Neuronal stem cell (in vitro differentiated cells): ENCODE measurements around the gene CASP9.

Source experiments
- DNase-seq: peaks from one replicate; pipeline ENCODE4 v3.0.0-alpha.2; 2013; ENCODE audit warnings: low spot score
- H2AFZ ChIP-seq: one replicate; pipeline ENCODE4 v1.6.1; 2013; ENCODE audit warnings: mild to moderate bottlenecking, low read length, inconsistent platforms
- H2AK5ac ChIP-seq: 2 replicates; pipeline ENCODE4 v1.6.1; 2013; ENCODE audit warnings: low read depth, mild to moderate bottlenecking, inconsistent platforms, low read length, moderate library complexity, mixed read lengths
- H2BK120ac ChIP-seq: 2 replicates; pipeline ENCODE4 v1.6.1; 2013; ENCODE audit warnings: low read depth, mild to moderate bottlenecking, inconsistent platforms, low read length, moderate library complexity, mixed read lengths
- H2BK12ac ChIP-seq: one replicate; pipeline ENCODE4 v1.6.1; 2013; ENCODE audit warnings: low read length, inconsistent platforms
- H2BK15ac ChIP-seq: 2 replicates; pipeline ENCODE4 v1.6.1; 2013; ENCODE audit warnings: mild to moderate bottlenecking, low read length, inconsistent platforms, mixed read lengths
- H2BK5ac ChIP-seq: one replicate; pipeline ENCODE4 v1.6.1; 2013; ENCODE audit warnings: inconsistent platforms, mild to moderate bottlenecking, low read length, moderate library complexity
- H3K14ac ChIP-seq: one replicate; pipeline ENCODE4 v1.6.1; 2013; ENCODE audit warnings: low read length, inconsistent platforms
- H3K18ac ChIP-seq: 2 replicates; pipeline ENCODE4 v1.6.1; 2013; ENCODE audit warnings: low read length, inconsistent platforms
- H3K23ac ChIP-seq: 2 replicates; pipeline ENCODE4 v1.6.1; 2013; ENCODE audit warnings: low read depth, mild to moderate bottlenecking, mixed read lengths, low read length, inconsistent platforms; ENCODE audit not compliant: poor library complexity
- H3K27ac ChIP-seq: replicated peaks from 3 replicates; pipeline ENCODE4 v1.5.1; 2013; ENCODE audit warnings: low read length, inconsistent platforms
- H3K27me3 ChIP-seq, 3 experiments: 2 replicates each; pipeline ENCODE4 v1.6.1; 2013; ENCODE audit warnings: low read length in 3 of 3, mild to moderate bottlenecking in 2 of 3, inconsistent platforms in 1 of 3, low read depth in 1 of 3, mixed read lengths in 1 of 3, moderate library complexity in 1 of 3; ENCODE audit not compliant: control insufficient read depth in 3 of 3, insufficient read depth in 3 of 3
- H3K36me3 ChIP-seq, 2 donors: replicated peaks in 1 of 2; 2 replicates each; pipeline ENCODE4 v1.6.1; 2013; ENCODE audit warnings: low read length in 2 of 2; ENCODE audit not compliant: control insufficient read depth in 2 of 2, insufficient read depth in 2 of 2
- H3K4ac ChIP-seq: 2 replicates; pipeline ENCODE4 v1.6.1; 2013; ENCODE audit warnings: inconsistent platforms, mild to moderate bottlenecking, low read length, moderate library complexity
- H3K4me1 ChIP-seq, 2 donors: 1 replicate in 1 of 2; 2 replicates in 1 of 2; pipeline ENCODE4 v1.6.1; 2013; ENCODE audit warnings: low read length in 2 of 2, low read depth in 1 of 2; ENCODE audit not compliant: control insufficient read depth in 2 of 2, insufficient read depth in 1 of 2
- H3K4me2 ChIP-seq: one replicate; pipeline ENCODE4 v1.6.1; 2013; ENCODE audit warnings: mild to moderate bottlenecking, low read length, inconsistent platforms; ENCODE audit not compliant: insufficient read depth, poor library complexity, severe bottlenecking
- H3K4me3 ChIP-seq, 2 donors: 2 replicates each; pipeline ENCODE4 v1.5.1; 2013; ENCODE audit warnings: low read length in 2 of 2, mild to moderate bottlenecking in 2 of 2, inconsistent platforms in 1 of 2, moderate library complexity in 1 of 2
- H3K79me1 ChIP-seq: one replicate; pipeline ENCODE4 v1.6.1; 2013; ENCODE audit warnings: low read depth, mild to moderate bottlenecking, inconsistent platforms, low read length, moderate library complexity
- H3K9ac ChIP-seq: one replicate; pipeline ENCODE4 v1.6.1; 2013; ENCODE audit warnings: mild to moderate bottlenecking, low read depth, low read length, inconsistent platforms; ENCODE audit not compliant: poor library complexity
- H3K9me3 ChIP-seq, 2 donors: replicated peaks in 1 of 2; 2 replicates each; pipeline versions ENCODE3 to v1.6.1; 2013; ENCODE audit warnings: low read length in 2 of 2, mild to moderate bottlenecking in 2 of 2, inconsistent platforms in 1 of 2, low read depth in 1 of 2, mixed read lengths in 1 of 2, moderate library complexity in 1 of 2; ENCODE audit not compliant: control insufficient read depth in 2 of 2, insufficient read depth in 1 of 2
- H4K8ac ChIP-seq: one replicate; pipeline ENCODE4 v1.6.1; 2013; ENCODE audit warnings: low read depth, mild to moderate bottlenecking, inconsistent platforms, low read length, moderate library complexity
- H4K91ac ChIP-seq: one replicate; pipeline ENCODE4 v1.6.1; 2013; ENCODE audit warnings: low read length, low read depth, mild to moderate bottlenecking, inconsistent platforms; ENCODE audit not compliant: poor library complexity
- WGBS, 2 donors: extraction: QIAGEN DNeasy Blood & Tissue Kit; methylation state at CpG; one replicate each; pipeline ENCODE4 v1.1.7; 2013; ENCODE audit warnings: missing lambda C conversion rate in 2 of 2, mixed read lengths in 1 of 2; ENCODE audit not compliant: insufficient read length in 2 of 2, insufficient replicate concordance in 1 of 2; ENCODE audit errors: extremely low coverage in 2 of 2; 5-methylcytosine and 5-hydroxymethylcytosine counted together

CASP9 gene

GRCh38 chr1:15568387-15569073, 44.5 kb upstream of the CASP9 start:
- Histone ChIP-seq H3K18ac (no peak overlapping the region), H3K4me2 (no peak overlapping the region), H2BK12ac (no peak overlapping the region), H2BK15ac (no peak overlapping the region), H3K23ac (no peak overlapping the region), H4K91ac (no peak overlapping the region), H3K9ac (no peak overlapping the region), H3K14ac (no peak overlapping the region), H3K27ac (no peak overlapping the region), H2BK5ac (no peak overlapping the region), H3K4ac (no peak overlapping the region), H3K4me1 (no peaks in the 10 kb centered on the region), H3K4me3 (no peak overlapping the region), H3K9me3 (no peaks in the 10 kb centered on the region), H2AK5ac (no peak overlapping the region), H3K79me1 (no peaks in the 10 kb centered on the region), H2AFZ (no peak overlapping the region), H4K8ac (no peak overlapping the region), H3K27me3 (no peaks in the 10 kb centered on the region), H2BK120ac (no peak overlapping the region), H3K36me3 (peaks cover 29 to 81% of the 10 kb centered on the region in 2 donors)
- WGBS, 2 donors = no CpG with 5 or more reads among the region's 18 CpGs
- DNase-seq = no peak

- Histone ChIP-seq H3K14ac (no peak overlapping the region), H2BK5ac (no peak overlapping the region), H3K36me3 (peaks cover 14 to 49% of the 10 kb centered on the region in 2 donors), H3K18ac (no peak overlapping the region), H3K27ac (no peak overlapping the region), H3K27me3 (no peaks in the 10 kb centered on the region), H4K91ac (no peak overlapping the region), H2BK15ac (no peak overlapping the region), H2AK5ac (no peak overlapping the region), H4K8ac (no peak overlapping the region), H2BK12ac (no peak overlapping the region), H3K4me1 (no peaks in the 10 kb centered on the region), H2BK120ac (no peak overlapping the region), H2AFZ (no peak overlapping the region), H3K23ac (no peak overlapping the region), H3K4me3 (no peak overlapping the region), H3K4ac (no peak overlapping the region), H3K9ac (no peak overlapping the region), H3K79me1 (no peaks in the 10 kb centered on the region), H3K4me2 (no peak overlapping the region), H3K9me3 (no peaks in the 10 kb centered on the region)
- DNase-seq = no peak
- WGBS, 2 donors = no CpG with 5 or more reads among the region's 12 CpGs
Measured at GRCh38 chr1:15559189-15559810, 35.3 kb upstream of the CASP9 start.

DNA sequence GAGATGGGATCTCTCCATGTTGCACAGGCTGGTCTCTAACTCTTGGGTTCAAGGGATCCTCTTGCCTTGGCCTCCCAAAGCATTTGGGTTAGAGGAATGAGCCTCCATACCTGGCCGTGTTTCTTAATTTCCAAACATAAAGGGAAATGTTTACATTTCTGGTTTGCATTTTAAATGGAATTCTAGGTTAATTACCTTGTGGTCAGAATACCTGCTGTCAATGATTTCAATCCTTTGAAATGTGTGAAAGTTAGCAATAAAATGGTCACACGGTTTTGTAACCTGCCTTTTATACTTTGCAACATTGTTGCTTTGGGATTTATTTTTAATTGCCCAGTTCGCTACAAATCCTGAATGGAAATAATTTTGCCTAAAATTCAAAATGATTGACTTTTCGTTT, 34.5 kb upstream of the CASP9 start:
- H3K14ac ChIP-seq = no peak overlapping the region

DNA sequence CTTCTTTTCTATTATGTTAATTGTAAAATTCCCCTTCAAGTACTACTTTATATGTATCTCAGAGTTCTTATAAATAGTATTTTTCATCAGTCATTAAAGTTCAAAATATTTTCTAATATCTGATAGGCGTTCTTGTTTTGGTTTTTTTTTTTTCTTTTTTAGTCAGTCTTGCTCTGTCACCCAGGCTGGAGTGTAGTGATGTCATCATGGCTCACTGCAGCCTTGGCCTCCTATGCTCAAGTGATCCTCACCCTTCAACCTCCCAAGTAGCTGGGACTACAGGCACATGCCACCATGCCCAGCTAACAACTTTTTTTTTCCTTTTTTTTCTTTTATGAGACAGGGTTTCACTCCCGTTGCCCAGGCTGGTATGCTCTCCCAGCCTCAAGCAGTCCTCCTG, 33.6 kb upstream of the CASP9 start:
- no peaks in the 10 kb centered on the region for H3K4me1 ChIP-seq
- no peak overlapping the region for H4K91ac ChIP-seq
- no peak overlapping the region for H2BK12ac ChIP-seq
- no peak overlapping the region for H2BK5ac ChIP-seq
- H2BK120ac ChIP-seq = no peak overlapping the region
- no peak overlapping the region for H2AK5ac ChIP-seq
- H3K79me1 ChIP-seq = no peaks in the 10 kb centered on the region
- H3K27me3 ChIP-seq = no peaks in the 10 kb centered on the region
- no peak overlapping the region for H3K18ac ChIP-seq
- no peak overlapping the region for H3K27ac ChIP-seq
- no peaks in the 10 kb centered on the region for H3K9me3 ChIP-seq
- H3K4me3 ChIP-seq = no peak overlapping the region
- DNase-seq = no peak
- WGBS, 2 donors = no CpG with 5 or more reads among the region's 2 CpGs
- no peak overlapping the region for H2AFZ ChIP-seq
- no peak overlapping the region for H3K4me2 ChIP-seq
- no peak overlapping the region for H2BK15ac ChIP-seq
- peaks cover 8 to 36% of the 10 kb centered on the region in 2 donors for H3K36me3 ChIP-seq
- H3K9ac ChIP-seq = no peak overlapping the region
- H4K8ac ChIP-seq = no peak overlapping the region
- no peak overlapping the region for H3K4ac ChIP-seq
- H3K14ac ChIP-seq = no peak overlapping the region
- no peak overlapping the region for H3K23ac ChIP-seq

More for the DNA sequence above, 34.5 kb upstream of the CASP9 start:
- no peak overlapping the region for H4K91ac ChIP-seq
- no peak overlapping the region for H3K4ac ChIP-seq
- no peak overlapping the region for H2BK12ac ChIP-seq
- DNase-seq = no peak
- peaks cover 10 to 43% of the 10 kb centered on the region in 2 donors for H3K36me3 ChIP-seq
- H2BK5ac ChIP-seq = no peak overlapping the region
- H2AK5ac ChIP-seq = no peak overlapping the region
- H2BK120ac ChIP-seq = no peak overlapping the region
- no peaks in the 10 kb centered on the region for H3K4me1 ChIP-seq
- no peak overlapping the region for H2AFZ ChIP-seq
- H3K9me3 ChIP-seq = no peaks in the 10 kb centered on the region
- 100% methylated on average over 1 of the region's 4 CpGs; no CpG with 5 or more reads in 1 of the 2 donors for WGBS, 2 donors
- no peak overlapping the region for H3K27ac ChIP-seq
- H4K8ac ChIP-seq = no peak overlapping the region
- no peak overlapping the region for H3K9ac ChIP-seq
- no peak overlapping the region for H3K18ac ChIP-seq
- no peak overlapping the region for H3K4me3 ChIP-seq
- no peak overlapping the region for H3K4me2 ChIP-seq
- H3K79me1 ChIP-seq = no peaks in the 10 kb centered on the region
- H2BK15ac ChIP-seq = no peak overlapping the region
- no peaks in the 10 kb centered on the region for H3K27me3 ChIP-seq
- no peak overlapping the region for H3K23ac ChIP-seq
